Measurements from ENCODE around the gene CDH3. TPM values are rescaled to one million over a fixed set of nuclear protein-coding genes. Genes with fewer than 3 reads are reported as not detected.

The CDH3 gene
- total RNA-seq, 1 donor from 2014 or later: 3.6 TPM

- Mint-ChIP-seq H3K27ac (ENCODE audit: unreplicated experiment) (no peak overlapping the region), H3K27me3 (ENCODE audit: unreplicated experiment) (no peaks in the 10 kb centered on the region), H3K9me3 (ENCODE audit: unreplicated experiment) (no peaks in the 10 kb centered on the region), H3K4me1 (ENCODE audit: unreplicated experiment) (no peaks in the 10 kb centered on the region), H3K36me3 (ENCODE audit: unreplicated experiment) (no peaks in the 10 kb centered on the region), H3K4me3 (ENCODE audit: unreplicated experiment) (no peak overlapping the region)
- no peak for TF ChIP-seq CTCF (IDR thresholded peaks at IDR 0.05)
- DNase-seq (ENCODE audit: extremely low spot score, unreplicated experiment): no peak
Observed at GRCh38 chr16:68608330-68608729, 36.8 kb upstream of the CDH3 start.

GRCh38 chr16:68612996-68613395 lies 32.1 kb upstream of the CDH3 start:
- H3K27me3 Mint-ChIP-seq (ENCODE audit: unreplicated experiment): peaks cover 8% of the 10 kb centered on the region
- no peaks in the 10 kb centered on the region for H3K4me1 Mint-ChIP-seq (ENCODE audit: unreplicated experiment)
- DNase-seq (ENCODE audit: extremely low spot score, unreplicated experiment): no peak
- no peak overlapping the region for H3K4me3 Mint-ChIP-seq (ENCODE audit: unreplicated experiment)
- H3K27ac Mint-ChIP-seq (ENCODE audit: unreplicated experiment): no peak overlapping the region
- H3K9me3 Mint-ChIP-seq (ENCODE audit: unreplicated experiment): no peaks in the 10 kb centered on the region
- TF ChIP-seq CTCF (IDR thresholded peaks at IDR 0.05): no peak
- no peaks in the 10 kb centered on the region for H3K36me3 Mint-ChIP-seq (ENCODE audit: unreplicated experiment)

GRCh38 chr16:68617734-68618133 lies 27.4 kb upstream of the CDH3 start:
- Mint-ChIP-seq H3K9me3 (ENCODE audit: unreplicated experiment) (no peaks in the 10 kb centered on the region), H3K27ac (ENCODE audit: unreplicated experiment) (no peak overlapping the region), H3K4me3 (ENCODE audit: unreplicated experiment) (no peak overlapping the region), H3K27me3 (ENCODE audit: unreplicated experiment) (peaks cover 8% of the 10 kb centered on the region), H3K36me3 (ENCODE audit: unreplicated experiment) (no peaks in the 10 kb centered on the region), H3K4me1 (ENCODE audit: unreplicated experiment) (no peaks in the 10 kb centered on the region)
- DNase-seq (ENCODE audit: extremely low spot score, unreplicated experiment): no peak
- no peak for TF ChIP-seq CTCF (IDR thresholded peaks at IDR 0.05)

- Mint-ChIP-seq H3K4me3 (ENCODE audit: unreplicated experiment) (no peak overlapping the region), H3K9me3 (ENCODE audit: unreplicated experiment) (no peaks in the 10 kb centered on the region), H3K36me3 (ENCODE audit: unreplicated experiment) (no peaks in the 10 kb centered on the region), H3K4me1 (ENCODE audit: unreplicated experiment) (peaks cover 5% of the 10 kb centered on the region), H3K27me3 (ENCODE audit: unreplicated experiment) (no peaks in the 10 kb centered on the region), H3K27ac (ENCODE audit: unreplicated experiment) (no peak overlapping the region)
- DNase-seq (ENCODE audit: extremely low spot score, unreplicated experiment): no peak
- TF ChIP-seq CTCF (IDR thresholded peaks at IDR 0.05): no peak
Observed at GRCh38 chr16:68626557-68626956, 18.6 kb upstream of the CDH3 start.

GRCh38 chr16:68627951-68628425 lies 17.1 kb upstream of the CDH3 start:
- Mint-ChIP-seq H3K27me3 (ENCODE audit: unreplicated experiment) (no peaks in the 10 kb centered on the region), H3K27ac (ENCODE audit: unreplicated experiment) (no peak overlapping the region), H3K4me3 (ENCODE audit: unreplicated experiment) (no peak overlapping the region), H3K9me3 (ENCODE audit: unreplicated experiment) (no peaks in the 10 kb centered on the region), H3K4me1 (ENCODE audit: unreplicated experiment) (peaks cover 5% of the 10 kb centered on the region), H3K36me3 (ENCODE audit: unreplicated experiment) (no peaks in the 10 kb centered on the region)
- TF ChIP-seq CTCF (IDR thresholded peaks at IDR 0.05): no peak
- no peak for DNase-seq (ENCODE audit: extremely low spot score, unreplicated experiment)
